ENCODE measurements around the gene DACT3. TPM values are rescaled to one million over a fixed set of nuclear protein-coding genes. Genes with fewer than 3 reads are reported as not detected.

DACT3 gene
- total and polyA plus RNA-seq, 3 experiments from 2014 or later: 2.5 TPM; not detected in 1

Other genes with a start within 250 kb of the DACT3 start
- not detected for gene CCDC8, start 247.6 kb downstream of the DACT3 start, total RNA-seq
- gene CCDC8, start 247.6 kb downstream of the DACT3 start, polyA plus RNA-seq: not detected
- gene PNMA8C, start 232.2 kb downstream of the DACT3 start, total RNA-seq: not detected
- gene PNMA8C, start 232.2 kb downstream of the DACT3 start, polyA plus RNA-seq: not detected
- gene PNMA8A, start 189.6 kb downstream of the DACT3 start, total RNA-seq: under 1 TPM; 0.49 to 0.61 TPM
- gene PNMA8A, start 189.6 kb downstream of the DACT3 start, polyA plus RNA-seq: not detected
- gene PNMA8B, start 165.3 kb downstream of the DACT3 start, total RNA-seq: under 1 TPM in 1 of 2 experiments, not detected in 1; 0.04 TPM
- not detected for gene PNMA8B, start 165.3 kb downstream of the DACT3 start, polyA plus RNA-seq
- 100 to 1,000 TPM; 465 to 493 TPM for gene CALM3, start 59.9 kb downstream of the DACT3 start, total RNA-seq
- gene CALM3, start 59.9 kb downstream of the DACT3 start, polyA plus RNA-seq: 168 TPM
- 10 to 100 TPM; 17.7 to 18.4 TPM for gene PTGIR, start 36.1 kb downstream of the DACT3 start, total RNA-seq
- gene PTGIR, start 36.1 kb downstream of the DACT3 start, polyA plus RNA-seq: not detected
- gene GNG8, start 25.0 kb downstream of the DACT3 start, total RNA-seq: 1 to 10 TPM; 9.0 TPM
- gene GNG8, start 25.0 kb downstream of the DACT3 start, polyA plus RNA-seq: not detected
- gene PRKD2, start 55.9 kb upstream of the DACT3 start, total RNA-seq: 10 to 100 TPM; 61.6 to 63.8 TPM
- gene PRKD2, start 55.9 kb upstream of the DACT3 start, polyA plus RNA-seq: 88.0 TPM
- gene FKRP, start 84.9 kb upstream of the DACT3 start, total RNA-seq: 10 to 100 TPM; 21.6 to 24.4 TPM
- gene FKRP, start 84.9 kb upstream of the DACT3 start, polyA plus RNA-seq: 6.4 TPM
- gene STRN4, start 85.3 kb upstream of the DACT3 start, total RNA-seq: 10 to 100 TPM; 68.8 to 70.4 TPM
- gene STRN4, start 85.3 kb upstream of the DACT3 start, polyA plus RNA-seq: 23.2 TPM
- gene SLC1A5, start 127.4 kb upstream of the DACT3 start, total RNA-seq: 100 to 1,000 TPM; 377 to 380 TPM
- 19.1 TPM for gene SLC1A5, start 127.4 kb upstream of the DACT3 start, polyA plus RNA-seq
- 100 to 1,000 TPM; 121 TPM for gene AP2S1, start 189.7 kb upstream of the DACT3 start, total RNA-seq
- 74.3 TPM for gene AP2S1, start 189.7 kb upstream of the DACT3 start, polyA plus RNA-seq
- gene ARHGAP35, start 199.8 kb upstream of the DACT3 start, total RNA-seq: 10 to 100 TPM; 26.7 to 27.3 TPM
- 12.2 TPM for gene ARHGAP35, start 199.8 kb upstream of the DACT3 start, polyA plus RNA-seq